GM18951 (cell line): ENCODE measurements around the gene MAGOH.

ENCODE experiments used
- POLR2A ChIP-seq: IDR thresholded peaks from 4 replicates; pipeline ENCODE4 v1.6.1; 2011; ENCODE audit warnings: mild to moderate bottlenecking; ENCODE audit not compliant: insufficient read length, insufficient read depth; ENCODE audit errors: extremely low read depth
- in situ Hi-C: fragments of 300-500 bp; cut with MboI; formaldehyde crosslinking; loops from one replicate; pipeline ENCODE4 v1.12.0; 2022; ENCODE audit warnings: low sequenced_read_pairs, mixed read lengths, inconsistent platforms; ENCODE audit not compliant: unreplicated experiment

The MAGOH gene

DNA sequence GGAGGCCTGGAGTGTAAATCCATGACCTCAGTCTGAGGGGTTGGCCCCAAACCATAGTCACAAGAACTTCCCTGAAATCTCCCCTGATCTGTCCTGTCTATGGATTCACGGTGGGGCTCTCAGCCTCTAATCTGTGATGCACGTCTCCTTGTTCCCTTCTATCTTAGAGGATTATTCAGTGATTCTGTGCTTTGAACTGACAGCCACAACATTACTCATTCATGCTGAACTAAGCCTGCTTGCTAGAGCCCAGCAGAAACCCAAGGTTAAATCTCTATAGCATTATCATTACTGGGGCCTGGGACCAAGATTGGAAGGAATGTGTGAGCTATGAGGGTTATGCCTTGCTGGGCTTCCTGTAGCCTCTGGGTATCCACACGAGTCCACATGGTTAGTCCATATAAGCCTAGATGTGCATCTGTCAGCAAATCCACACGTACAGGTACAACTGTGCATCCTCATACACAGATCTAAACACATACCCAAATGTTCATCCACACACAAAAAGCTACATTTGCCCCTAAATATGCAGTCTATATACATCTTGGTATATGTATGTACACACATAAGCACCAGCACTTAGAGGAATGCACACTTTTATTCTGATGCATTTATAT, 22.4 kb upstream of the MAGOH start:
- in situ Hi-C loops: no loop called here
- TF ChIP-seq POLR2A: no peak

GRCh38 chr1:53259932-53260331, 21.6 kb upstream of the MAGOH start:
- no peak for TF ChIP-seq POLR2A
- in situ Hi-C loops: no loop called here

GRCh38 chr1:53258216-53258615, 19.9 kb upstream of the MAGOH start:
- in situ Hi-C loops: no loop called here
- TF ChIP-seq POLR2A: no peak

- in situ Hi-C loops: no loop called here
- TF ChIP-seq POLR2A: no peak
Observed at GRCh38 chr1:53257454-53258081, 19.2 kb upstream of the MAGOH start.

DNA sequence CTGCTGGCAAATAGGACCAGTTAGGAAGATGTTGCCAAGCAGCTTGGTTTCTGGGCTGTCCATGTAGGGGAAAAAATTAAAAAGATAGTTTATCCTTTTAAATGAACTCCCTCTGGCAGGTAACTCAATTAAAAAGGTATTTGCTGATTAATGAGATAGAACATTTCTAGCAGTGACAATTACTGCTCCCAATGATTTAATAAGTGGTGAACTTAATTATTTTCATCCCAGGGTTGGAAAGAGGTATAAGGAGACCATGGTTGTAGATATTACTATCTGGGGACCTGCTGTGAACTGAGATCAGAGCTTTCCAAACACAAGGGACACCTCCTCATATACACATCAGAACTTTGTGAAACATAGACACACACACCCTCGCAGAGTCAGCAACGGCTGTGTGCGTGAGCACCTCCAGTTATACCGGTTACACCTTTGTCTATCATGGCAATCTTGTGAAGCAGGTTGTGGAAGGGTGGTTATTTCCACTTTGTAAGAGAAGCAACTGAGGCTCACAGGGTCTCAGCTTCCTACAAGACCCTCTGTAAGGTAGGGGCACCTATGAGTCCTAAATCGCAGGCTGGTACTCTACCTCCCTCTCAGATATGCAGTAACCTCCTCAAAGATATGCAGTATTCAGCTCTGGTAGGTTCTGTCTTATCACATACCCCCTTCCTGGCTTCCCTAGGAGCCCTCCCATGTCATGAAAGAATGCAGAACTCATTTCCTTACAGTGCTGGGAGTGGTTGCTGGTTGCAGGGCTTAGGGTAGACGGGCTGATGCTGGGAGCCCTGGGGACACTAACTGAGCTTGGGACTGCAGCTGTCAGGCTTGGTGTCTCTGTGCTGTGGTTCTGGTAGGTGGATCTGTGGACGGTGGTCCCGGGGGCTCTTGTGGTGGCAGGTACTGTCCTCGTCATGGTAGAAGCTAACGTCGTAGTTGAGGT, 18.5 kb upstream of the MAGOH start:
- in situ Hi-C loops: no loop called here
- TF ChIP-seq POLR2A: no peak

GRCh38 chr1:53255031-53255430, 16.7 kb upstream of the MAGOH start:
- in situ Hi-C loops: no loop called here
- no peak for TF ChIP-seq POLR2A

DNA sequence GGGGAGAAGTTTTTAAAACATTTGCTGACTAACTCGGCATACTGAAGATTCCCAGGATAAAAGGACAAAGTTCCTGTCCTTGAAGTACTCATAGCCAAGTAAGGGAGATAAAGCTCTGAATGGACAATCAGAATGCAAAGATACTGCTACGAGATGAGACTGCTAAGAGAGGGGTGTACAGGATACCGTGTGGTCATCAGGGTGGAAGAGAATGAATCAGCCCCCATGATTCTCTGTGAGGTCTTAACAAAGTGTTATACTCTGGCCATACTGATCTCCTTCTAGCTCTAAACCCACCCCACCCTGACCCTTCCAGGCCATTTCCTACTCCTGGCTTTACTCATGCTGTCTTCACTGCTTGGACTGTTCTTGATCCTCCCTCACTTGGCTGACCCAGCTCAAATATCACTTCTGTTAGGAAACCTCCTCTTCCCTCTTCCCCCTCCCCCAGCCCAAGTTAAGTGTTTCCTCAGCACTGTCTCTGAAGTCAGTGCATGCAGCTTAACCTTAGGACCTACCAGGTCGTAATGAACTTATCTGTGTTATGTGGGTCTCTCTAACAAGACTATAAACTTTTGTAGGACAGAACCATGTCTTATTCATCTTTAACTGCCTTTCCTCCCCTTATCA, 15.8 kb upstream of the MAGOH start:
- in situ Hi-C loops: no loop called here
- TF ChIP-seq POLR2A: no peak

DNA sequence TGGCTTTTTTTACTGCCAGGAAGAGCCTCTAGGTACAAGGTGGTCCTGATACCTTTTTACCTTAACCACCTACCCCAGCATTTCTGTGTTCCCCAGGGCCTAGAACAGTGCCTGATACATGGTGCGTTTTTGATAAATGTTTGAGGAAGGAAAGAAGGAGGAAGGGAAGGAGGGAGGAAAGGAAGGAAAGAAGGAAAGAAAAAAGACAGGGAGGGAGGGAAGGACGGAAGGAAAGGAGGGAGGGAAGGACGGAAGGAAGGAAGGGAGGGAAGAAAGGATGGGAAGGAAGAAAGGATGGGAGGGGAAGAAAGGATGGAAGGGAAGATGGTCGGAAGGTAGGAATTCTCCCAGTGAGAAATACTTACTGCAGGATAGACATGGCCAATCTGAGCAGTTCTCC, 12.0 kb upstream of the MAGOH start:
- no peak for TF ChIP-seq POLR2A
- in situ Hi-C loops: no loop called here

DNA sequence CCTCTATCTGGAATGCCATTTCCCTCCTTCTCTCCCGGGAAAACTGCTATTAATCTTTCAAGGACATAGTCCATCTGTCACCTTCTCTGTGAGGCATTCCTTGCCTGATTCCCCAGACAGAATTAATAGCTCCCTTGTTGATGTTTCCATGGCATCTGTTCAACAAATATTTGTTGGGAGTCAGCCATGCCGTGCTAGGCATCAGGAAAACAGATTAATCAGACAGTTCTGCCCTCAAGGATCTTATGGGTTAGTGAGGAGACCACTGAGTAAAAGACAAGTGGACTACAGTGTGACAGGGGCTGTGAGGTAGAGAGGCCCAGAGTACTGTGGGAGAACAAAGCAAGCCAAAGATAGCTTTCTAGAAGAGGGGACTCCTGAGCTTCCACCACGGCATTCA, 11.4 kb upstream of the MAGOH start:
- in situ Hi-C loops: no loop called here

DNA sequence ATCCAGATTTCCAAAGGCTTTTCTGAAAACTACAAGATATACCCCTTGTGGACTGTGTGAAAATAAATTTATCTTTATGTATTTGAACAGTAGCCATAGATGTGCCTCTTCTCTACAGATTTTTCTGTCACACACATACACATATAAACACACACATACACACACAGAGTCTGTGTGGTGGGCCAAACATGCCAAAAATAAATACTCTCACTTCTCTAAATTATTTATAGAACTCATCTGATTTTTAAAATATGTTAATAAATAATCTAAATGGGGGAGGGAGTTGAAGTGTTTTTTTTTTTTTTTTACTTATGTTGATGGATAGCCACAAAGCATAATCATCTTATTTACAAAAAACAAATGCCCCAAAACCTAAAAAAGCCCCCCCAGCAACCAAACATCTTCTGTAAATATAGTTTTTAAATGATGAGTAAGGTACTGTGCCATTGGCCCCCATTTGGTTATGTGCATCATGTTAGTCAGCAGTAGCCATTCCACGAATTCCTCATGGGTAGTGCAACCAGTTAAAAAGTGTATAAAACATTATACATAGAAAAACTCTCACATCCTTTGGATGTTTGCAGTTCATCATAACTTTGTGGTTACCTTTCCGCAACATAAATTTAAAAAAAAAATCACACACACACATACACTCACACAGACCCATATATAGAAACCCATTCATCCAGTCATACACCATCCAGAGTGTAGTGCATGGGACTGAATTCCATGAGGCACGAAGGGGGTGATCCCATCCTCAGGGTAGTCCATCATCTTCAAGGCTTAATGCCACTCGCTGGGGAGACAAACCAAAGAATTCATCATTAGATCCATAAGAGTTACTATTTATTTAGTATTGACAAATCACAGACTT, 8.2 kb upstream of the MAGOH start:
- in situ Hi-C loops: no loop called here
- no peak for TF ChIP-seq POLR2A

More for the DNA sequence above, 11.4 kb upstream of the MAGOH start:
- no peak for TF ChIP-seq POLR2A

DNA sequence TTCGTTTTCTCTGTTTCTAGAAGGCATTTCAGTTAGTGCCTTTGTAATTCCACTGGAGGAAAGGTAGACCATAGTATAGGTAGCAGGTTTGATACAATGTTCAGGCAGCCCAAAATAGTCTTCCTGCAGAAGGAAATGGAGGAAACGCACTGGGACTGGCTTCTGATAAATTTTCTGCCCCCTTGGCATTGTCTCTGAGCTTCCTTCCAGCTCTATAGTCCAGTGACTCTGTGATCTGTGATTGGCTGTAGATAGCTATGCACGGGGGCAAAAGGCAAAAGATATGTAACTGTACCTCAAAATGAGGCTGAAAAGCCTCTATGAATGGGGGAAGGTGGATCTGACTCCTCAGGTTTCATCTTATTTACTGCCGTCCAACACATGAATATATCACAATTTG, 5.8 kb upstream of the MAGOH start:
- in situ Hi-C loops: no loop called here
- no peak for TF ChIP-seq POLR2A

GRCh38 chr1:53242381-53242780, 4.1 kb upstream of the MAGOH start:
- TF ChIP-seq POLR2A: no peak
- in situ Hi-C loops: no loop called here
